Esophagus muscularis mucosa (tissue), 4 donors: ENCODE data around the gene C12orf57. TPM values are rescaled to one million over a fixed set of nuclear protein-coding genes. Genes with fewer than 3 reads are reported as not detected.

Experiments used
- DNase-seq: peaks from one replicate; pipeline ENCODE4 v3.0.0-alpha.2; 2017; ENCODE audit errors: extremely low spot score
- H3K27ac ChIP-seq, 4 donors: fragments of 200-600 bp; sonication (generic); replicated peaks in 1 of 4; 1 replicate in 3 of 4; 2 replicates in 1 of 4; pipeline ENCODE4 v1.5.1; 2016 to 2019; ENCODE audit warnings: mild to moderate bottlenecking in 1 of 4
- H3K27me3 ChIP-seq, 4 donors: fragments of 200-600 bp; sonication (generic); one replicate each; pipeline versions ENCODE4 v1.5.1 to v1.6.0; 2016 to 2019
- H3K36me3 ChIP-seq, 4 donors: fragments of 200-600 bp; sonication (generic); one replicate each; pipeline ENCODE4 v1.5.1; 2016 to 2019
- H3K4me1 ChIP-seq, 4 donors: fragments of 200-600 bp; sonication (generic); one replicate each; pipeline ENCODE4 v1.5.1; 2016 to 2019
- H3K4me3 ChIP-seq, 4 donors: fragments of 200-600 bp; sonication (generic); 1 replicate in 2 of 4; 2 replicates in 2 of 4; pipeline ENCODE4 v1.5.1; 2016 to 2019; ENCODE audit warnings: mild to moderate bottlenecking in 4 of 4, moderate library complexity in 1 of 4
- H3K9me3 ChIP-seq, 4 donors: fragments of 200-600 bp; sonication (generic); 1 replicate in 3 of 4; 2 replicates in 1 of 4; pipeline ENCODE4 v1.5.1; 2016 to 2019
- CTCF ChIP-seq, 3 experiments: fragments of 200-600 bp in 2 of 3; fragments of 450-650 bp in 1 of 3; sonication (generic) in 2 of 3; IDR thresholded peaks; one replicate each; pipeline ENCODE4 v1.5.1; 2017 to 2019; ENCODE audit warnings: antibody characterized with exemption in 3 of 3, mild to moderate bottlenecking in 2 of 3, moderate library complexity in 1 of 3
- EP300 ChIP-seq: sonication (generic); formaldehyde crosslinking; IDR thresholded peaks from one replicate; pipeline ENCODE4 v1.6.1; 2017; ENCODE audit warnings: antibody characterized with exemption
- POLR2A ChIP-seq: fragments of 450-650 bp; IDR thresholded peaks from one replicate; pipeline ENCODE4 v1.6.1; 2017; ENCODE audit warnings: antibody characterized with exemption, moderate library complexity, mild to moderate bottlenecking, low read depth
- POLR2AphosphoS5 ChIP-seq, 2 donors: sonication (generic); formaldehyde crosslinking; IDR thresholded peaks; one replicate each; pipeline ENCODE4 v1.6.1; 2017; ENCODE audit warnings: antibody characterized with exemption in 2 of 2
- WGBS: methylation state at CpG from one replicate; pipeline ENCODE4 v1.1.5; 2018; 5-methylcytosine and 5-hydroxymethylcytosine counted together
- intact Hi-C: fragments of 100-400 bp; cut with DNase I; formaldehyde crosslinking; loops from one replicate; pipeline ENCODE4 v1.15.1; 2023
- total RNA-seq, 4 donors: library from RNA; depleted of rRNA; stranded (reverse); fragments of >200 nt; gene quantifications; one replicate each; pipeline versions ENCODE4 v1.1.0 to v1.2.1, GENCODE V29; 2016

The C12orf57 gene
- total RNA-seq, 4 donors from 2014 or later: 307 to 437 (median 325) TPM

GRCh38 chr12:6946033-6946919 lies 2.5 kb downstream of the C12orf57 start:
- Histone ChIP-seq H3K27ac (peak overlapping the region; percentile 20 to 96 (median 44)), H3K4me3 (peak overlapping the region; percentile 4 to 46 (median 16)), H3K4me1 (peaks cover 35 to 52% (median 46%) of the 10 kb centered on the region in 4 donors), H3K9me3 (no peaks in the 10 kb centered on the region), H3K27me3 (no peaks in the 10 kb centered on the region), H3K36me3 (peaks cover 0 to 30% (median 23%) of the 10 kb centered on the region in 4 donors)
- TF ChIP-seq EP300 (no peak), POLR2AphosphoS5 (IDR thresholded peaks at IDR 0.05) (peak; percentile 21 to 35), POLR2A (no peak)
- intact Hi-C loops: loop anchor here (5.0 kb wide), 1 partner anchor 166 kb away; no protein-coding TSS in a partner anchor
- WGBS: 31% methylated on average over 27 of the region's 32 CpGs
- no peak for DNase-seq

DNA sequence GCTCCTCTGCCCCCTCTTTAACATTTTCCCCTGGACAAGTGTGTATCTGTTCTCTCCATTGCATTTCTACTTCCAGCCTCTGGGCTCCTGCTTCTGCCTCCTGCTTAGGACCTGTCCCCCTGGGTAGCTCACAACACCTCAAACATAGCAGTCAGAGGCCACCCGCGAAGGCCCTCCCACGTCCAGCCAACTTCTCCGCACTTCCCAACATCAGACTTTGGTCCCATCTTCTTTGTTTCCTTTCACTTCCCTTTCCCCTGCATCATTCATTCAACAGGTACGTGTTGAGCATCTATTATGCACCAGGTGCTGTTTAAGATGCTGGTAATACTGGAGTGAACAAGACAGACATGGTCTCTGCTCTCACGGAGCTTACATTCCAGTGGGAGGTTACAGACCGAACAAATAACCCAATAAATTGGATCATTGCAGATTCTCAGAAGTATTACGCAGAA lies 3.1 kb downstream of the C12orf57 start:
- WGBS: 74% methylated on average over 8 of the region's 8 CpGs
- peaks cover 35 to 46% (median 42%) of the 10 kb centered on the region in 4 donors for H3K4me1 ChIP-seq
- intact Hi-C loops: loop anchor here (5.0 kb wide), 1 partner anchor 165 kb away; no protein-coding TSS in a partner anchor
- no peaks in the 10 kb centered on the region for H3K27me3 ChIP-seq
- H3K36me3 ChIP-seq: peaks cover 0 to 23% (median 16%) of the 10 kb centered on the region in 4 donors
- H3K9me3 ChIP-seq: no peaks in the 10 kb centered on the region
- no peak for DNase-seq
- peak overlapping the region in 2 of 4 donors; percentile 16 to 46 for H3K4me3 ChIP-seq
- peak overlapping the region in 3 of 4 donors; percentile 20 to 96 (median 40) for H3K27ac ChIP-seq
- TF ChIP-seq POLR2AphosphoS5 (IDR thresholded peaks at IDR 0.05) (no peak), POLR2A (no peak), CTCF (IDR thresholded peaks at IDR 0.05) (no peak), EP300 (no peak)

DNA sequence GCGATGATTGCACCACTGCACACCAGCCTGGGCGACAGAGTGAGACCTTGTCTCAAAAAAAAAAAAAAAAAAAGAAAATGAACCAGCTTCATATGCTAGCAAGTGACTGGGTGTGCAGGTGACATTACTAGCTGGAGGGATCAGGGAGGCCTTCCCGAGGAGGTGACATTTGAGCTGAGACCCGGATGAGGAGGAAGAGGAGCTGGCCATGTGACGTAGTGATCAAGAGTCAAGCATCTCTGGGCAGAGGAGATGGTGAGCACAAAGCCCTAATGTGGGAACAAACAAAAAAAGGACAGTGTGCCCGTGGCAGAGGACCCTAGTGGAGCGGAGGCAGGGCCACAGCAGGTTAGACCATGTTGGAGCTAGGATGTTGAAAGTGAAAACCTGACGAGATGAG lies 3.8 kb downstream of the C12orf57 start:
- intact Hi-C loops: loop anchor here (5.0 kb wide), 1 partner anchor 165 kb away; no protein-coding TSS in a partner anchor
- TF ChIP-seq POLR2A (no peak), POLR2AphosphoS5 (IDR thresholded peaks at IDR 0.05) (no peak), EP300 (no peak), CTCF (IDR thresholded peaks at IDR 0.05) (no peak)
- no peaks in the 10 kb centered on the region for H3K9me3 ChIP-seq
- H3K27me3 ChIP-seq: no peaks in the 10 kb centered on the region
- no peak overlapping the region for H3K27ac ChIP-seq
- peaks cover 32 to 40% (median 35%) of the 10 kb centered on the region in 4 donors for H3K4me1 ChIP-seq
- 83% methylated on average over 8 of the region's 8 CpGs for WGBS
- H3K36me3 ChIP-seq: peaks cover 0 to 22% (median 12%) of the 10 kb centered on the region in 4 donors
- no peak overlapping the region for H3K4me3 ChIP-seq
- DNase-seq: no peak

GRCh38 chr12:6948873-6949594 lies 5.2 kb downstream of the C12orf57 start:
- 78% methylated on average over 15 of the region's 15 CpGs for WGBS
- no peak for DNase-seq

More at GRCh38 chr12:6948873-6949594, 5.2 kb downstream of the C12orf57 start:
- Histone ChIP-seq H3K4me3 (no peak overlapping the region), H3K4me1 (peaks cover 24 to 38% (median 27%) of the 10 kb centered on the region in 4 donors), H3K9me3 (no peaks in the 10 kb centered on the region), H3K36me3 (peaks cover 0 to 22% (median 12%) of the 10 kb centered on the region in 4 donors), H3K27me3 (no peaks in the 10 kb centered on the region), H3K27ac (peak overlapping the region in 1 of 4 donors; percentile 1)
- TF ChIP-seq POLR2AphosphoS5 (IDR thresholded peaks at IDR 0.05) (no peak), EP300 (no peak), POLR2A (no peak), CTCF (IDR thresholded peaks at IDR 0.05) (no peak)
- intact Hi-C loops: loop anchor here (5.0 kb wide), 1 partner anchor 163 kb away; no protein-coding TSS in a partner anchor
